CD4-positive, alpha-beta T cell treated with Interleukin-4 for 1 hour (primary cell): Measurements from ENCODE around the gene RUSC1.
"Not testable (repeated sequence)": the region's sequence is repeated elsewhere in the genome, so short reads cannot be mapped to it uniquely, and the experiment has no call there.

Experiments used
- DNase-seq, 2 donors: peaks; one replicate each; pipeline ENCODE4 v3.0.0-alpha.2; 2020 to 2022

The RUSC1 gene

DNA sequence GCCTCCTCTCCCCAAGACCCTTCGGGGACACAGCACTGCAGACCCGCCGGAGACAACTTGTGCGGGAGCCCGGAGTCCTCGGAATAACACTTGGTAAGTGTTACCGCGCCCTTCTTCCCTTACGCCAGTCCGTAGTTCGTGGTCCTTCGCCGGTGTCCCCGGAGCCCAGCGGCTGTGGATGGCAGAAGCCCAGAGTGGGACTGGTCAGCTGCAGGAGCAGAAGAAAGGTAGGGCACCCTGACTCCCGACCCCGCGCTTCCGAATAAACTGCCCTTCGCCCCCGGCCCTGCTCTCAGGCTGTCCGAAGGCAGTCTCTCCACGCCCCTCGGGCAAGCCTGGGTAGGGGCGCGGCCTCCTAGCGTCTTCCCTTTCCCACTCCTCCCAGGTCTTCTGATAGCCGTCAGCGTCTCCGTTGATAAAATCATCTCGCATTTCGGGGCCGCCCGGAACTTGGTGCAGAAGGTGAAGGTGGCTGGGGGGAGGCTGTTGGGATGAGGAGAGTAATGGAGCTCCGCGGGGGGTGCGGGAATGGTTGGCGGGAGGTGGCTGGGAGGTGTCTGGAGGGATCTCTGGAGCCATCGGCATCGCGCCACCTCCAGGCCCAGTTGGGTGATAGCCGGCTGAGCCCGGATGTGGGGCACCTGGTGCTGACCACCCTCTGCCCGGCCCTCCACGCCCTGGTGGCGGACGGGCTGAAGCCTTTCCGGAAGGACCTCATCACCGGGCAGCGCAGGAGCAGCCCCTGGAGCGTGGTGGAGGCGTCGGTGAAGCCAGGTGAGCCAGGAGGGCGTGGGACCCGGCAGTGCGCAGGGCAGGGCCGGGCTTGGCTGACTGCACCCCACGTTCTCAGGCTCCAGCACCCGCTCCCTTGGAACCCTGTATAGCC lies 4.3 kb downstream of the RUSC1 start:
- no peak for DNase-seq

DNA sequence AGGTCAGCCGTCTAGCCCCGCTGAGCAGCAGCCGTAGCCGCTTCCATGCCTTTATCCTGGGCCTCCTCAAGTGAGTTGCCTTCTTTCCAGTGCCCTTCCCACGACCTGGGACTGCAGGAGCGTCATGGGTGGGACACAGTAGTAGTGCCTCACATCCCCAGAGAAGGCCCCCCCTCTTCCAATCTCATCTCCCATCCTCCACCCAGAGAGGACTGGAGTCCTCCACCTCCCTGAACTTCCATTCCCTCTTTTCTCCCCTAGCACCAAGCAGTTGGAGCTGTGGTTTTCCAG lies 4.9 kb downstream of the RUSC1 start:
- DNase-seq: no peak

DNA sequence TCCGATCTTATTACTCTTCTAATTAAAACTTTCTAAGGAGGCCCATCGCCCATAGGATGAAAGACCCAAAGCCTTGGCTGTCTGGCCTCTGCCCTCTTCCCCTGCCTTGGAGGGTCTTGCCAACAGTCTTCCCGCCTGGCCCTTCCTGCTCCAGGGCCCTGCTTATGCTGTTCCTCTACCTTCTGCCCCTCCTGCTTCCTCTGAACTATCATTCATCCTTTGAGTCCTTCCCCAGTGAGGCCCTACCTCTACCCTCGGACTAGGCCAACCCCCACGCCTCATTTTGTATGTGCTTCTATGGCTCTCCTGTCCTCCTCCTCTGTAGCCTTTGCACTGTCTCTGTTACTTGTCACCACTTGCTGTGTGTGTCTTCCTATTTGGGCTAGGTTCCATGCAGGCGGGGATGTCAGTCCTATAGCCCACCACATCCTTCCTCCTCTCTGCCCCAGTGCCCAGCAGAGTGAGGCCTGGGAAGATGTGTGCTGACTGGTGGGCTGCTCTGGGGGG lies 5.4 kb downstream of the RUSC1 start:
- no peak for DNase-seq

DNA sequence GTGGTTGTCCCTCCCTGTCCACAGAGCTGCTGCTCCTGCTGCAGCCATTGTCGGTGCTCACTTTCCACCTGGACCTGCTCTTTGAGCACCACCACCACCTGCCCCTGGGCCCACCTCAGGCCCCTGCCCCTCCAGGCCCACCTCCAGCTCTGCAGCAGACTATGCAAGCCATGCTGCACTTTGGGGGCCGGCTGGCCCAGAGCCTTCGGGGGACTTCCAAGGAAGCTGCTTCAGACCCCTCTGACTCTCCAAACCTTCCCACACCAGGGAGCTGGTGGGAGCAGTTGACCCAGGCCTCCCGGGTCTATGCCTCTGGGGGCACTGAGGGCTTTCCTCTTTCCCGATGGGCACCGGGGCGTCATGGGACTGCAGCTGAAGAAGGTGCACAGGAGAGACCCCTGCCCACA lies 5.9 kb downstream of the RUSC1 start:
- no peak for DNase-seq

DNA sequence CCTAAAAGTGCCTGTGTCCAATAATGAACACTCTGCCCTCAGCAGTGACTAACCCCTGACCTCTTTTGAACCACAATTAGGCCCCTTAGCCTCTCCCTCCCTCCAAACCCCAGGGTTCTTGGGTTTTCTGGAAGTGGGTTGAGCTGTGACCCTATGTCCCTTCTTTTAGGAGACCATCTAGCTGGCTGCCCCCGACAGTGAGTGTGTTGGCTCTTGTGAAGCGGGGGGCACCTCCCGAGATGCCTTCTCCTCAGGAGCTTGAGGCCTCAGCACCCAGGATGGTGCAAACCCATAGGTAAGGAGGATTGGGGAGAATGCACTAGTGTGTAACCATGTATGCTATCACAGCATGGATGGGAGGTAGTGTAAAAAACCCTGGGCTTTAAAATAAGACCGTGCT lies 7.3 kb downstream of the RUSC1 start:
- no peak for DNase-seq

DNA sequence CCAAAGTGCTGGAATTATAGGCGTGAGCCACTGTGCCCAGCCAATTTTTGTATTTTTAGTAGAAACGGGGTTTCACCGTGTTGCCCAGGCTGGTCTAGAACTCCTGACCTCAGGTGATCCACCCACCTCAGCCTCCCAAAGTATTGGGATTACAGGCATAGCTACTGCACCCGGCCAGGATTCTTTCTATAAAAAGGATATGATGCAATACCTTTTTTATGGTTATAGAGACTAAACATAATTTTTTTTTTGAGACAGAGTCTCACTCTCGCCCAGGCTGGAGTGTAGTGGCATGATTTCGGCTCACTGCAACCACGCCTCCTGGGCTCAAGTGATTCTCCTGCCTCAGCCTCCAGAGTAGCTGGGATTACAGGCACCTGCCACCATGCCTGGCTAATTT lies 8.2 kb downstream of the RUSC1 start:
- not testable (repeated sequence) for DNase-seq

DNA sequence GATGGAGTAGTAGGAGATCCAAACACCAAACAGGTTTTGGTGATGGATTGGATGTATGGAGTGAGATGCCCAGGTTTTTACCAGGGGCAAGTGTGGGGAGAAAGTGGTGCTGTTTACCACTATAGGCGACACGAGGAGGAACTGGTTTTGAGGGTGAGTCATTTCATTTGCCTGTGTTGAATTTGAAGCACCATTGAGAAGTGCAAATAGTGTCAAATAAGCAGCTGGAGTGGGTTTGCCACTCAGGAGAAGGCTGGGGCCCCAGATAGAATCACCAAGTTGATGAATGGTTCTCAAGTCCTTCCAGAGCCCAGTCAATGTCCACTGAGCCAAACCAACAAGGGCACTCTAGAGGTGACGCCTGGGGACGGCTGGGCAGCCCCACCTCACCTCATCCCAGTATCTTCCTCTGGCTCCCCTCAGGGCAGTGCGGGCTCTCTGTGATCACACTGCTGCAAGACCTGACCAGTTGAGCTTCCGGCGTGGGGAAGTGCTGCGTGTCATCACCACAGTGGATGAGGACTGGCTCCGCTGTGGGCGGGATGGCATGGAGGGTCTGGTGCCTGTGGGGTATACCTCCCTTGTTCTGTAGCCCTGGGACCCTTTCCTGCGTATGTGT lies 9.4 kb downstream of the RUSC1 start:
- DNase-seq: no peak

DNA sequence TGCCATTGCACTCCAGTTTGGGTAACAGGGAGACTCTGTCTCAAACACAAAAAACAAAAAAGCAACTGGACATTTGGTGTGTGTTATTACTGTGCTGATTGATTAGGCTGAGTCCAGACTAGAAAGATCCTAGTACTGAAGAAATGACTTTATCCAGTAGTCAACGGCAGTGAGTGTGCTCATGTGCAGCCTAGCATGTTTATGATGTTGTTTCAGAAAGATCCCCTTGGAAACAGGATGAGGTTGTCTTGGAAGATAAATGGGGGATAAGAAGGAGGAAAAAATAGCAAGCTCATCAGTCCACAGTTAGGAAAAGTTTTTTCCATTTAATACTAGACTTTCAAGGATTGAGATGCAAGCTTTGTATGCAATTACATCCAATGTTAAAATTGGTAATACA lies 14.3 kb downstream of the RUSC1 start:
- no peak for DNase-seq

DNA sequence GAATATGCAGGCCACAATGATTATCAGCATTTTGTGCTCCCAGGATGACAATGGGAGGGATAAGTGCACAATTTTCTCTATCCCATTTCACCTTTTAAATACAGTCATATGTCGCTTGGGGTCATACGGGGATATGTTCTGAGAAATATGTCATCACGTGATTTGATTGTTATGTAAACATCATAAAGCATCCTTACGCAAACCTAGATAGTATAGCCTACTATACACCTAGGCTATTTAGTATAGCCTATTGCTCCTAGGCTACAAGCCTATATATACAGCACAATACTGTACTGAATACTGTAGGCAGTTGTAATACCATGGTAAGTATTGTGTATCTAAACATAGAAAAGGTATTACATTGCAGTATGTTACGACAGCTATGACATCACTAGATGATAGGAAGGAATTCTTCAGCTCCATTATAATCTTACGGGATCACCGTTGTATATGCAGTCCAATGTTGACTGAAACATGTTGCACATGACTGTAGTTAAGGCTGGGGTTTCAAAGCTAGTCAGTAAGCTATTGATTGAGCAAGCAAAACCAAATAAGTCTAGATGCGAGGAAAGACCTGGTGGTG lies 18.9 kb downstream of the RUSC1 start:
- no peak for DNase-seq

DNA sequence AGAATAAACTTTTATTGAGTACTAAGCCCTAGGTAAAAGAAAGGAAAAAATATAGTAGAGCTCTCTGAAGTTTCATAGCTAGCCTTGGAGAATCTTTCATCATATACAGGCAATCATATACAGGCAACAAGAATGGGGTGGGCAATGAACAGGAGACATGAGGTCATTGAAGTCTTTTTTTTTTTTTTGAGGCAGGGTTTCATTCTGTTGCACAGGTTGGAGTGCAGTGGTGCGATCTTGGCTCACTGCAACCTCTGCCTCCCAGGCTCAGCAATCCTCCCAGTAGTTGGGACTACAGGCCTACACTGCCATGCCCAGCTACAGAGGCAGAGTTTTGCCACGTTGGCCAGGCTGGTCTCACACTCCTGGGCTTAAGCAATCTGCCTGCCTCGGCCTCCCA lies 22.1 kb downstream of the RUSC1 start:
- no peak for DNase-seq

DNA sequence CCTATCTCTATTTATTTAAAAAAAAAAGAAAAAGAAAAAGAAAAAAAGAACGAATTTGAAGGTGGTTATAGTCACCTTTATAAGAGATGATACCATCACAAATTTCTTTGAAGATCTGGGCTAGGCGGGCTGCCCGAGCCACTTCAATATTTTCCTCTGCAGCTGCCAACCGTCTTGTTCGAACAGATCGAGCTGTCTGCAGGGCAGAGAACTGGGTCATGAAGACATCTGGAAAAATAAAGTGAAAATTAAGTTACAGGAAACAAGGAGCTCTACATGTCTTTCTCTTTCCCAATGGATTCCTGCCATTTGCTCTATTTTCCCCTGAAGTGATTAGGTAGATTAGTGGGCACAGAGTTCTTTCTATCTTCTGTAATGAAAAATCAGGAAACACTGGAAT lies 31.9 kb downstream of the RUSC1 start:
- DNase-seq: no peak

DNA sequence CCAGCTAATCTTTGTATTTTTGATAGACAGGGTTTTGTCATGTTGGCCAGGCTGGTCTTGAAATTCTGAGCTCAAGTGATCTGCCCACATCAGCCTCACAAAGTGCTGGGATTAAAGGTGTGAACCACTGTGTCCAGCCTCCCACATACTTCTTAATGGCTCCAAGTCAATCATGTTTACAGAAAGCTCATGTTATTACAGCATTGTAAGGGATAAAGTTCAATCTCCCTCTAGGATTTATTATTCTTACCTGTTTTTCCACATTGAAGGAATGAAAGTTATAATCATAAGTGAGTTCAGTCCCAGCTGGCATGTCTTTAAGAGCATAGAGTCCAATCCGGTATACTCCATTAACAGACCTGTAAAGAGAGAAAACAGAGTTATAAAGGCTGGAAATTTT lies 39.4 kb downstream of the RUSC1 start:
- no peak for DNase-seq

DNA sequence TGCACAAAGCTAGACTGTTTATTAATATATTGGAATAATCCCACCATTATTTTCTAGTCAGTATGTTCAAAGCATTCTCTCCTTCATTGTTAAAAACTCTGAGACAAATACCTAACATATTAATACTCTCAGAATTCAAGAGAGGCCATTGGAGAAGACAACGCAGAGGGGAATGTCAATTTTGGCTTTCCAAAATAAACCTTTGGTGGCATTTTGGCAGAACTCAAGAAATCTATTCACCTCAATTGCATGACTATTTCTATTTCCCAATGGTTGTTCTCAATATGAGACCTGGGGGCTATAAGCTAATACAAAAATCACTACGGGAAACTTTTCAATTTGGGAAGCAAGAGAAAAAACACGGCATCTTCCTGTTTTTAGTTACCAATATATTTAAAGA lies 58.5 kb downstream of the RUSC1 start:
- DNase-seq: no peak

DNA sequence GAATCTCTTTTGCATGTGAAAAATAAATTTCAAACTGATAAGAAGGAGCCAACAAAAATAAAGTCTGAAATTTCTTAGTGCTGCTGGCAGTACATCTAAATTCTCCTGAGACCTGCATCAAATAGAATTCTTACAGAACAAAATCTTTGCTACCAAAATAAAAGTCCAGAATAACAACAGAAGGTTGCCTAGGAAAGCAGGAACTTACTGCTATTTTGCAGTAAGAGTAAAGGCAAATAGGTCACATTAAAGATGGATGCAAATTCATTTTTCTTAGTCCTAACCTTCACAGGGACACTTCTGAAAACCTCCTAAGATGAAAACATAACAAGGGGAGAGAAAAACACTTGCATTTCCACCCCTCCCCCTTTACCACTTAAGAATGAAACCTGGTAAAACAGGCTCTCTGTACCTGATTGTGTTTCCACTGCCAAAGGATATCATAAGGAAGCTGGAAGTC lies 59.0 kb downstream of the RUSC1 start:
- DNase-seq: peak in 1 of 2 donors; percentile 10
